ENCODE measurements around the gene IQSEC3. TPM values are rescaled to one million over a fixed set of nuclear protein-coding genes. Genes with fewer than 3 reads are reported as not detected.
A peak's percentile ranks its signal among the peaks of the same experiment; 100 is the strongest.

IQSEC3 gene
- total and polyA plus RNA-seq, 8 donors, result 0.64 to 8.4 (median 6.0) TPM

DNA sequence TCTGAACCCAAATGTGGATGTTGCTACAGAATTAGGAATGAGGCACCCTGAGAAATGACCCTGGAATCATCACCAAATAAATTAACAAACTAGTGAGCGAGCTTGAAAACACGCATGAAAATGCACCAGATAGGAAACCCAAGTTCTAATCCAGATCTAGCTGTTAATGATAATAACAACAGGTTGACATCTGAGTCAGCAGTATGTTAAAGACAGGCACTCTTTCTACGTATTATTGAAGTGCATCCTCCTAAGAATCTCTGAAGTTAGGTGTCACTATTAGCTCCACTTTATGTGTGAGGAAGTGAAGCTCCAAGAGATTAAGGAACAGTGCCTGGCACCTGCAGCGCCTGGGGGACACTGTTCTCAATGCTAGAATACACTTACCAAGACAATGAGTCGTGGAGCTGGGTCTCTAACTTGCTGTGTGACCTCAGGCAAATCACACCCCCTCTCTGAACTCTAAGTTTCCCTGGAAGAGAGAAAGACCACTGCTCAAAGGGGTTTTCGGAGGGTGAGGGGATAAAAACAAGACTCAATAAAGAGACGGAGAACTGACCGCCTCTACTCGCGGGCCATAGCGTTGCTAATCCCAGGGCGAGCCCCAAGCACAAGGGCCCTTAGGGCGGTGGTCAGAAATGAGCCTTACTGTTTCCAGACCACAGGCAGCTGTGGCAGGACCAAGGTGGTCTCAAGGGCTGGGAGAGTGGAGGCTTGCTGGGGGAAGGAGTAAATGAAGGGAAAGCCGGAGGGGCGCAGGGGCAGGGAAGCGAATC is 145.3 kb downstream of the IQSEC3 start:
- H3K4me1 ChIP-seq, result peaks cover 0 to 15% of the 10 kb centered on the region in 2 donors
- TF ChIP-seq, protein P1, sequence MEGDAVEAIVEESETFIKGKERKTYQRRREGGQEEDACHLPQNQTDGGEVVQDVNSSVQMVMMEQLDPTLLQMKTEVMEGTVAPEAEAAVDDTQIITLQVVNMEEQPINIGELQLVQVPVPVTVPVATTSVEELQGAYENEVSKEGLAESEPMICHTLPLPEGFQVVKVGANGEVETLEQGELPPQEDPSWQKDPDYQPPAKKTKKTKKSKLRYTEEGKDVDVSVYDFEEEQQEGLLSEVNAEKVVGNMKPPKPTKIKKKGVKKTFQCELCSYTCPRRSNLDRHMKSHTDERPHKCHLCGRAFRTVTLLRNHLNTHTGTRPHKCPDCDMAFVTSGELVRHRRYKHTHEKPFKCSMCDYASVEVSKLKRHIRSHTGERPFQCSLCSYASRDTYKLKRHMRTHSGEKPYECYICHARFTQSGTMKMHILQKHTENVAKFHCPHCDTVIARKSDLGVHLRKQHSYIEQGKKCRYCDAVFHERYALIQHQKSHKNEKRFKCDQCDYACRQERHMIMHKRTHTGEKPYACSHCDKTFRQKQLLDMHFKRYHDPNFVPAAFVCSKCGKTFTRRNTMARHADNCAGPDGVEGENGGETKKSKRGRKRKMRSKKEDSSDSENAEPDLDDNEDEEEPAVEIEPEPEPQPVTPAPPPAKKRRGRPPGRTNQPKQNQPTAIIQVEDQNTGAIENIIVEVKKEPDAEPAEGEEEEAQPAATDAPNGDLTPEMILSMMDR (IDR thresholded peaks at IDR 0.05), result no peak
- no peaks in the 10 kb centered on the region for H3K9me3 ChIP-seq
- H3K27ac ChIP-seq, result peak overlapping the region in 1 of 2 donors; percentile 82
- DNase-seq (no peak), ATAC-seq (no peak)
- H3K27me3 ChIP-seq, result peaks cover 3 to 37% of the 10 kb centered on the region in 2 donors
- H3K4me3 ChIP-seq, result no peak overlapping the region
- no peaks in the 10 kb centered on the region for H3K36me3 ChIP-seq
- intact Hi-C loops (cut with DNase I), result no loop called here

DNA sequence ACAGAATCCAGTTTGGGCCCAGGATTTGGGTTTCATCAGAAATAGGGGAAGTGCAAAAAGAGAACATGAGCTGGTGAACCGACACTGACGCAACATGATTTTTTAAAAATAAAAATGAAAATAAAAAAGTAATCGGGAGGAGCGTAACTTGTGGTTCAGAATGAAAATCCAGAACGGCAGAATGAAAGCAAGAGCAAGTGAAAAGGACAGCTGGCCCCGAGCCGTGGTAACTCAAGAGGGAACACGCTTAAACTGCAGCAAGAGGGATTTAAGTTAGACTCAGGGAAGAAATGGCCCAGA is 145.8 kb downstream of the IQSEC3 start:
- no peak for DNase-seq
- Histone ChIP-seq H3K4me3 (peak overlapping the region in 1 of 2 donors; percentile 30), H3K36me3 (no peaks in the 10 kb centered on the region), H3K27ac (peak overlapping the region in 1 of 2 donors; percentile 82), H3K4me1 (peaks cover 0 to 15% of the 10 kb centered on the region in 2 donors), H3K9me3 (no peaks in the 10 kb centered on the region), H3K27me3 (peaks cover 3 to 34% of the 10 kb centered on the region in 2 donors)
- no peak for ATAC-seq
- TF ChIP-seq, protein P1 (IDR thresholded peaks at IDR 0.05), result no peak
- intact Hi-C loops (cut with DNase I), result no loop called here

DNA sequence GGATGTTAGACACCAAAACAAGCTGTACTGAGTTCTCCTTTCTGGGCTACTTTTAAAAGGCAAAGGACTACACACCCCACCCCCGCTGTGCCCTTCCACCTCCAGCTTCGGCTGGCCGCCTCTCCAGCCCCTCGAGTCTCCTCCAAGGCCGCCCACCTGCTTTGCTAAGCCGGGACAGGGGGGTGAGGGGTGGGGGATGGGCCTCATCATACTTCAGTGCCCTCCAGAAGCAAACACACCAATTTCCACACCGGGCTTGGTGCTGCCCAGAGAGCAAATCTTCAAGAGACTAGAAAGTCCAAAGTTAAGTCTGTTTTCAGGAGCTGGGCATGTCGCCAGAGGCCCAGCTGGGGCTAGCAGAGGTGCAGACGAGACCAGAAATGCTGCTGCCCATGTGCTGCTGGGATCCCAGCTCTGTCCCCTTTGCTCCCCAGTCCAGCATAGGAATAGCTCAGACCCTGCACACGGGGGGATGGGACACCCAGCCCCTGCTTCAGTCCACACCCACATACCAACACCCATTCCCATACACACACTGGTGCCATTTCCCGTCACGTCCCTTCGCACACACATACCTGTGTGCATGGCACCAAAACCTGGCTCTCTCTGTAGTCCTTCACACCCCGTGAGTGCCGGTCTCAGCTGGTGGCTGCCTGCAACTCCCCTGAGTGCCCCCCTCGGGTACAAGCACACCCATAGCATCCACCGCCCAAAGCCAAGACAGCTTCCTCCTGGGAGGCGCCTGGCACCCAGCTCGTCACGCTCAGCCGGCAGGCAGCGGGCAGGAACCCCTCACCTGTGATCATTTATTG is 146.4 kb downstream of the IQSEC3 start:
- H3K27me3 ChIP-seq, result peaks cover 3 to 34% of the 10 kb centered on the region in 2 donors
- H3K4me3 ChIP-seq, result peak overlapping the region in 1 of 2 donors; percentile 30
- H3K36me3 ChIP-seq, result no peaks in the 10 kb centered on the region
- TF ChIP-seq, protein P1 (IDR thresholded peaks at IDR 0.05), result no peak
- intact Hi-C loops (cut with DNase I), result no loop called here
- peak overlapping the region in 1 of 2 donors; percentile 82 for H3K27ac ChIP-seq
- H3K9me3 ChIP-seq, result no peaks in the 10 kb centered on the region
- peak in 3 of 4 donors; percentile 38 to 75 (median 45) for DNase-seq
- peak; percentile 43 for ATAC-seq
- peaks cover 0 to 15% of the 10 kb centered on the region in 2 donors for H3K4me1 ChIP-seq

DNA sequence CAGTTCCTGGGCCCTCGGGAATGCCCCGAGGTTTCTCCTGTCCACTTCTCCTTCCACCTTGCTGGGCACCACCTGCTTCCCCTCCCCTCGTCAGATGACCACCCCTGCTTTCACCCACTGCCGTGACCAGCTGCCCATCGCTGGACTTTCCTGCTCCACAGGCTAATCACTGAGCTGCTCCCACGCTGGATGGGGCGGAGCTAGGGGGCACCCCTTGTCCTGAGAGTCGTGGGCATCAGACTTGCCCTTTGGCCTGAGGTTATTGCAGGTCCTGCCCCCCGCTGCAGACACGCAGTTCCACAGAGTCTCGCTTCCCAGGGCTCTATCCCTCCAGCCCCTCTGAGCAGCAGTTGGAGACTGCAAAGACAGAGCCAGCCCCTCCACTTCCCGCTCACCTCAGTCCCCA is 147.0 kb downstream of the IQSEC3 start:
- Histone ChIP-seq H3K27me3 (peaks cover 3 to 34% of the 10 kb centered on the region in 2 donors), H3K27ac (no peak overlapping the region), H3K9me3 (no peaks in the 10 kb centered on the region), H3K36me3 (no peaks in the 10 kb centered on the region), H3K4me1 (peaks cover 0 to 15% of the 10 kb centered on the region in 2 donors), H3K4me3 (peak overlapping the region in 1 of 2 donors; percentile 30)
- peak; percentile 15 for ATAC-seq
- DNase-seq, result no peak
- TF ChIP-seq, protein P1 (IDR thresholded peaks at IDR 0.05), result no peak
- intact Hi-C loops (cut with DNase I), result no loop called here
